ENCODE measurements around the gene MBD3L2.

DNA sequence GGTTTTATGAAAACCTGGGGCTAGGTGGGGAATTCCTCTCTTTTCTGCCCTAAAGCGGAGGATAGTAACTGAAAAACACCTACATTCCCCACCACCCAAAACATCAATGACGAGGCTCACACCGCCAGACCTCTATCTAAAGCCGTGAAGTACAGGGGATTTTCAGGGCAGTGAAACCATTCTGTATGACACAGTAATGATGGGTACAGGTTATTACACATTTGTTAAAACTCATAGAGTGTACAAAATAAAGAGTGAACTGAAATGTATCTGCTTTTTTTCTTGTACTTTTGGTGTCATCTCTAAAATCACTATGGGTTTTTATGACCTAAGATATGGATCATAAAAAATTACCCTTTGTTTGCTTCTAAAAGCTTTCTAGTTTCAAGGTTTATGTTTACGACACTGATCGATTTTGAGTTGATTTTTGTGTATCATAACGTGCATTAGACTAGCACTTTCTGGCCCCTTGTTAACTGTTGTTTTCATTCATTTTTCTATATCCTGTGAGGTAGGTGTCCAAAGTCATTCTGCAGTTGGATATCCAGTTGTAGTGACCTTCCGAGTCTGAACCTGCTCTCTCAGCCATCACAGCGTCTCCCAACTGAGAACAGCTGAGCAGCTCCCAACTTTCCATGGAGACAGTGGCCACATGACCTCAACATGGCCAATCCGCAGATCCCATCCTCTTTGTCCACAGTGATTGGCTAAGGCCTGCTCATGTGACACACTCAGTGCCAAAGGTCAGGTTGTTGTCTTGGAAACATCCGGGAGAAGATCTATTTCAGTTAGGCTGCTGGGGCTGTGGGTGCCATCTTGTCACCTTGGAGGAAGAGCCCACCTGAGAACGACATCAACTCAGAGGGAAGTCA, 38.2 kb upstream of the MBD3L2 start:
- TF ChIP-seq, protein P1, sequence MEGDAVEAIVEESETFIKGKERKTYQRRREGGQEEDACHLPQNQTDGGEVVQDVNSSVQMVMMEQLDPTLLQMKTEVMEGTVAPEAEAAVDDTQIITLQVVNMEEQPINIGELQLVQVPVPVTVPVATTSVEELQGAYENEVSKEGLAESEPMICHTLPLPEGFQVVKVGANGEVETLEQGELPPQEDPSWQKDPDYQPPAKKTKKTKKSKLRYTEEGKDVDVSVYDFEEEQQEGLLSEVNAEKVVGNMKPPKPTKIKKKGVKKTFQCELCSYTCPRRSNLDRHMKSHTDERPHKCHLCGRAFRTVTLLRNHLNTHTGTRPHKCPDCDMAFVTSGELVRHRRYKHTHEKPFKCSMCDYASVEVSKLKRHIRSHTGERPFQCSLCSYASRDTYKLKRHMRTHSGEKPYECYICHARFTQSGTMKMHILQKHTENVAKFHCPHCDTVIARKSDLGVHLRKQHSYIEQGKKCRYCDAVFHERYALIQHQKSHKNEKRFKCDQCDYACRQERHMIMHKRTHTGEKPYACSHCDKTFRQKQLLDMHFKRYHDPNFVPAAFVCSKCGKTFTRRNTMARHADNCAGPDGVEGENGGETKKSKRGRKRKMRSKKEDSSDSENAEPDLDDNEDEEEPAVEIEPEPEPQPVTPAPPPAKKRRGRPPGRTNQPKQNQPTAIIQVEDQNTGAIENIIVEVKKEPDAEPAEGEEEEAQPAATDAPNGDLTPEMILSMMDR (IDR thresholded peaks at IDR 0.05) = no peak
- no peak for TF ChIP-seq EZH2 (IDR thresholded peaks at IDR 0.05)
